Tibial nerve (tissue), 4 donors: ENCODE measurements around the gene TCF19.

Experiments
- EP300 ChIP-seq, 2 donors: sonication (generic); formaldehyde crosslinking; IDR thresholded peaks; one replicate each; pipeline ENCODE4 v1.6.1; 2017; ENCODE audit warnings: antibody characterized with exemption in 2 of 2, mild to moderate bottlenecking in 1 of 2
- POLR2A ChIP-seq, 2 donors: fragments of 450-650 bp; IDR thresholded peaks; one replicate each; pipeline ENCODE4 v1.6.1; 2017; ENCODE audit warnings: antibody characterized with exemption in 2 of 2, mild to moderate bottlenecking in 2 of 2, moderate library complexity in 2 of 2
- TF ChIP-seq, protein P1 (sequence below), 5 experiments: fragments of 200-600 bp in 3 of 5; fragments of 450-650 bp in 2 of 5; sonication (generic) in 3 of 5; IDR thresholded peaks; one replicate each; pipeline ENCODE4 v1.5.1; 2016 to 2019; ENCODE audit warnings: antibody characterized with exemption in 5 of 5, mild to moderate bottlenecking in 3 of 5, moderate library complexity in 2 of 5

DNA sequence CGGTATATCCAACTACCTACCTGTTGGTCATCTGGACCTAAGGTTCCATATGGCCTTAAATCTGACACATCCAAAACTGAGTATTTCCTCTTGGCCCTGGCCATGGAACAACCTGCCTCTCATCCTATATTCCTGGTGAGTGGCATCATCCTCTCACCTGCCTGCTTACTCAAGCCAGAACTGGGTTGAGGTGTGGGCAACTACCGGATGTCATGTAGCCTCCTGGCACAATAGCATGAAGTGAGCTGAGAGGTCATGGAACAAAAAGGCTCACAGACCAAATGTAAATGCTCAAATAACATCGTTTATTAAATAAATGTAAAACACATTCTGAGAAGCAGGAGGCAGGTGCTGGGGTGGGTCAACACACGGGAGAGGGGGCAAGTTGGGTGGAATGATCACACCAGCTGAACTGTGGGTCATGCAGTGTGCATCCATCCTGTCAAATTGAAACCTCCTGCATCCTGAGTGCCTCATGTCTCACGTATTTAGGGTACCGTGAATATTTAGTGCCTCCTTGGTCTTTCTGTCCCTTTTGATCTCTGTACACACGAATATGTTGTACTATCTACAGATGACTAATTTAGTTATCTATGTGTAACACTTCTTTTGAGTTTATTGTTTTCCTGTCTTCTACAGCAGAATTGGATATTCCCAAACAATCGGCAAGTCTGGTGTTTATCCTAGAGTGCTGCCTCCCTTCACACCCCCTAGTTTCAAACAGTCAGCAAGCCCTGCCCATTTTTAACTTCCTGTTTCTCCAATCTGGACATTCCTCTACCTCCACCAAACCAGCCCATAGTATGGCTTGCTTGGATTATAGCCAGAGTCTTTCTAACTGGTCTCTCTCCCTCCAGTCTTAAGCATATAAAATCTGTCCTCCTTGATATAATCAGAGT lies 20.0 kb downstream of the TCF19 start:
- no peak for TF ChIP-seq POLR2A (IDR thresholded peaks at IDR 0.05)
- TF ChIP-seq, protein P1, sequence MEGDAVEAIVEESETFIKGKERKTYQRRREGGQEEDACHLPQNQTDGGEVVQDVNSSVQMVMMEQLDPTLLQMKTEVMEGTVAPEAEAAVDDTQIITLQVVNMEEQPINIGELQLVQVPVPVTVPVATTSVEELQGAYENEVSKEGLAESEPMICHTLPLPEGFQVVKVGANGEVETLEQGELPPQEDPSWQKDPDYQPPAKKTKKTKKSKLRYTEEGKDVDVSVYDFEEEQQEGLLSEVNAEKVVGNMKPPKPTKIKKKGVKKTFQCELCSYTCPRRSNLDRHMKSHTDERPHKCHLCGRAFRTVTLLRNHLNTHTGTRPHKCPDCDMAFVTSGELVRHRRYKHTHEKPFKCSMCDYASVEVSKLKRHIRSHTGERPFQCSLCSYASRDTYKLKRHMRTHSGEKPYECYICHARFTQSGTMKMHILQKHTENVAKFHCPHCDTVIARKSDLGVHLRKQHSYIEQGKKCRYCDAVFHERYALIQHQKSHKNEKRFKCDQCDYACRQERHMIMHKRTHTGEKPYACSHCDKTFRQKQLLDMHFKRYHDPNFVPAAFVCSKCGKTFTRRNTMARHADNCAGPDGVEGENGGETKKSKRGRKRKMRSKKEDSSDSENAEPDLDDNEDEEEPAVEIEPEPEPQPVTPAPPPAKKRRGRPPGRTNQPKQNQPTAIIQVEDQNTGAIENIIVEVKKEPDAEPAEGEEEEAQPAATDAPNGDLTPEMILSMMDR (IDR thresholded peaks at IDR 0.05), result no peak
- TF ChIP-seq EP300 (IDR thresholded peaks at IDR 0.05), result no peak
